K562 (cell line): ENCODE measurements around the gene DUSP28. TPM values are rescaled to one million over a fixed set of nuclear protein-coding genes. Genes with fewer than 3 reads are reported as not detected.

Experiments
- ATAC-seq: fragments of 200-7000 bp; cut with Tn5 transposase; 3 replicates; pipeline ENCODE4 v1.9.1; 2020; ENCODE audit warnings: moderate library complexity
- BruUV-seq: library from RNA; stranded (reverse); fragments of 400-500 nt; replicated peaks from 2 replicates; lab custom pipeline; 2021; lab: Mats Ljungman, UMichigan
- CTCF ChIA-PET: fragments of 300-600 bp; formaldehyde crosslinking; extraction: SDS; loops from one replicate; lab custom pipeline; 2021; ENCODE audit warnings: low intra/inter-chr PET ratio; lab: Yijun Ruan, JAX
- POLR2A ChIA-PET: fragments of 300-600, 350-650 bp; sonication (Branson Sonifier 250); formaldehyde crosslinking; extraction: SDS; loops from one replicate; lab custom pipeline; 2021; ENCODE audit warnings: antibody characterized with exemption, inconsistent platforms; lab: Yijun Ruan, JAX
- DNase-seq, 4 experiments: peaks; one replicate each; pipeline versions ENCODE4 v3.0.0 to v3.0.0-alpha.2; 2011 to 2018; ENCODE audit warnings: low spot score in 3 of 4, mixed read lengths in 3 of 4; ENCODE audit errors: extremely low read depth in 1 of 4
- FAIRE-seq: peaks from 2 replicates; lab custom pipeline; 2011; peaks lifted over from hg19 to GRCh38; lab: Jason Lieb, UNC
- H2AFZ ChIP-seq: 2 replicates; pipeline ENCODE4 v1.6.0; 2011; ENCODE audit warnings: low read depth, low read length, control low read depth, inconsistent platforms
- H3K27ac ChIP-seq: fragments of 200-600 bp; 3 replicates; pipeline ENCODE4 v1.8.0; 2011; ENCODE audit warnings: low read depth, mild to moderate bottlenecking, control low read depth, inconsistent platforms, low read length, moderate library complexity, mixed read lengths; ENCODE audit errors: extremely low read depth
- H3K27me3 ChIP-seq, 2 experiments: fragments of 300-600 bp in 1 of 2; 2 replicates in 1 of 2; 3 replicates in 1 of 2; pipeline versions ENCODE4 v1.6.0 to v1.8.0; 2011; ENCODE audit warnings: inconsistent platforms in 2 of 2, low read length in 2 of 2, mild to moderate bottlenecking in 1 of 2, mixed read lengths in 1 of 2, moderate library complexity in 1 of 2; ENCODE audit not compliant: control insufficient read depth in 2 of 2, insufficient read depth in 2 of 2
- H3K36me3 ChIP-seq: fragments of 300-600 bp; 3 replicates; pipeline ENCODE4 v1.8.0; 2011; ENCODE audit warnings: mild to moderate bottlenecking, low read length, inconsistent platforms; ENCODE audit not compliant: control insufficient read depth, insufficient read depth
- H3K4me1 ChIP-seq, 2 experiments: fragments of 200-600 bp in 1 of 2; replicated peaks in 1 of 2; 2 replicates in 1 of 2; 3 replicates in 1 of 2; pipeline versions ENCODE4 v1.5.1 to v1.8.0; 2011; ENCODE audit warnings: inconsistent platforms in 2 of 2, low read length in 2 of 2, mild to moderate bottlenecking in 1 of 2, mixed read lengths in 1 of 2, moderate library complexity in 1 of 2; ENCODE audit not compliant: control insufficient read depth in 2 of 2, insufficient read depth in 2 of 2
- H3K4me2 ChIP-seq: 2 replicates; pipeline ENCODE4 v1.6.1; 2011; ENCODE audit warnings: low read length, control low read depth, inconsistent platforms, mixed read lengths; ENCODE audit not compliant: insufficient read depth
- H3K4me3 ChIP-seq: fragments of 200-600 bp; sonication (generic), shearing (Covaris generic); 2 replicates; pipeline ENCODE4 v1.5.1; 2016; ENCODE audit warnings: control low read depth, inconsistent platforms
- H3K79me2 ChIP-seq: fragments of 200-600 bp; 3 replicates; pipeline ENCODE4 v1.8.0; 2011; ENCODE audit warnings: low read length, inconsistent platforms; ENCODE audit not compliant: control insufficient read depth, insufficient read depth
- H3K9ac ChIP-seq, 2 experiments: 2 replicates each; pipeline versions ENCODE4 v1.6.0 to v1.6.1; 2011; ENCODE audit warnings: low read depth in 2 of 2, low read length in 2 of 2, control low read depth in 1 of 2, inconsistent platforms in 1 of 2, mild to moderate bottlenecking in 1 of 2, mixed read lengths in 1 of 2; ENCODE audit not compliant: insufficient read depth in 1 of 2
- H3K9me1 ChIP-seq: one replicate; pipeline ENCODE4 v1.6.0; 2011; ENCODE audit warnings: inconsistent platforms, mild to moderate bottlenecking, low read length, moderate library complexity; ENCODE audit not compliant: control insufficient read depth, insufficient read depth
- H3K9me3 ChIP-seq: replicated peaks from 2 replicates; pipeline ENCODE4 v1.5.1; 2011; ENCODE audit warnings: low read depth, low read length, inconsistent platforms; ENCODE audit not compliant: control insufficient read depth, insufficient read depth
- H4K20me1 ChIP-seq: replicated peaks from 2 replicates; pipeline ENCODE4 v1.6.1; 2011; ENCODE audit warnings: low read length, inconsistent platforms, mixed read lengths; ENCODE audit not compliant: control insufficient read depth, insufficient read depth
- GABPA ChIP-seq: fragments of 200-800 bp; sonication (Bioruptor generic); conservative IDR thresholded peaks from 2 replicates; pipeline ENCODE4 v1.6.1; 2016; ENCODE audit warnings: low read depth, missing genetic modification characterization, missing compliant biosample characterization
- GABPB1 ChIP-seq: sonication (generic); formaldehyde crosslinking; IDR thresholded peaks from 2 replicates; pipeline ENCODE4 v1.8.0; 2022; ENCODE audit warnings: mild to moderate bottlenecking, missing genetic modification reagents
- NONO ChIP-seq, 2 experiments: fragments of 200-400 bp in 1 of 2; fragments of 450-650 bp in 1 of 2; formaldehyde crosslinking in 1 of 2; IDR thresholded peaks; 2 replicates each; pipeline ENCODE4 v1.6.1; 2017; ENCODE audit warnings: low read depth in 2 of 2, mild to moderate bottlenecking in 2 of 2, moderate library complexity in 2 of 2, low read length in 1 of 2
- RBFOX2 ChIP-seq: fragments of 200-400 bp; formaldehyde crosslinking; IDR thresholded peaks from 2 replicates; pipeline ENCODE4 v1.6.1; 2017; ENCODE audit warnings: low read depth, mild to moderate bottlenecking, low read length, moderate library complexity
- SIRT6 ChIP-seq: IDR thresholded peaks from one replicate; pipeline ENCODE4 v1.6.1; 2012; ENCODE audit warnings: low read depth, mild to moderate bottlenecking, control low read depth, inconsistent platforms, low read length, moderate library complexity
- ZNF354B ChIP-seq: fragments of 250-450 bp; sonication (Bioruptor Pico); IDR thresholded peaks from 2 replicates; pipeline ENCODE4 v1.4.0; 2020
- WGBS: fragments of 100-300 bp; shearing (Covaris generic); methylation state at CpG from one replicate; pipeline ENCODE4 v1.1.6; 2016; ENCODE audit warnings: low coverage, mixed read lengths; ENCODE audit not compliant: insufficient coverage; ENCODE audit errors: missing lambda C conversion rate; 5-methylcytosine and 5-hydroxymethylcytosine counted together
- in situ Hi-C: fragments of 300-500 bp; cut with MboI; formaldehyde crosslinking; loops from 4 replicates; pipeline ENCODE4 v1.15.0; 2018; ENCODE audit warnings: inconsistent platforms, mixed read lengths
- intact Hi-C: fragments of 100-400 bp; cut with micrococcal nuclease; formaldehyde crosslinking; loops from 2 replicates; pipeline ENCODE4 v1.14.2; 2022
- polyA plus RNA-seq, 8 experiments: library from polyadenylated mRNA; depleted of rRNA in 4 of 8; stranded (reverse) in 5 of 8; unstranded in 3 of 8; fragments of >200 nt; fragmentation: Nextera tagmentation in 2 of 8; fragmentation: Illumina TruSeq in 1 of 8; extraction: Ambion mirVana in 2 of 8; extraction: Trizol in 1 of 8; gene quantifications; 2 replicates each; pipeline versions ENCODE4 v1.2.1 to v1.2.3, GENCODE V29; 2011 to 2014; ENCODE audit warnings: inconsistent platforms in 1 of 8, missing spikeins in 1 of 8
- total RNA-seq, 7 experiments: library from RNA; depleted of rRNA in 6 of 7; stranded (reverse); fragments of >200 nt in 6 of 7; fragmentation: Illumina TruSeq in 2 of 7; extraction: Trizol in 2 of 7; gene quantifications; 2 replicates each; pipeline versions ENCODE4 v1.2.1 to v1.2.3, GENCODE V29; 2011 to 2021; ENCODE audit warnings: low replicate concordance in 1 of 7
- TF ChIP-seq, protein P1 (sequence below): fragments of 200-800 bp; sonication (Bioruptor generic); IDR thresholded peaks from 2 replicates; pipeline ENCODE4 v1.6.1; 2017; ENCODE audit warnings: missing genetic modification characterization, missing compliant biosample characterization
- TF ChIP-seq, protein P2 (sequence below), 2 experiments: fragments of 450-650 bp in 1 of 2; sonication (generic) in 1 of 2; formaldehyde crosslinking in 1 of 2; IDR thresholded peaks; 2 replicates each; pipeline versions ENCODE4 v1.7.1 to v1.9.0; 2016 to 2022; ENCODE audit warnings: inconsistent platforms in 1 of 2, mild to moderate bottlenecking in 1 of 2, missing genetic modification reagents in 1 of 2

Gene DUSP28
- total and polyA plus RNA-seq, 9 of the 15 experiments (the other 6 are each of a cell fraction or from before 2014, with no cell fraction given): 2.8 to 8.1 (median 4.2) TPM

DNA sequence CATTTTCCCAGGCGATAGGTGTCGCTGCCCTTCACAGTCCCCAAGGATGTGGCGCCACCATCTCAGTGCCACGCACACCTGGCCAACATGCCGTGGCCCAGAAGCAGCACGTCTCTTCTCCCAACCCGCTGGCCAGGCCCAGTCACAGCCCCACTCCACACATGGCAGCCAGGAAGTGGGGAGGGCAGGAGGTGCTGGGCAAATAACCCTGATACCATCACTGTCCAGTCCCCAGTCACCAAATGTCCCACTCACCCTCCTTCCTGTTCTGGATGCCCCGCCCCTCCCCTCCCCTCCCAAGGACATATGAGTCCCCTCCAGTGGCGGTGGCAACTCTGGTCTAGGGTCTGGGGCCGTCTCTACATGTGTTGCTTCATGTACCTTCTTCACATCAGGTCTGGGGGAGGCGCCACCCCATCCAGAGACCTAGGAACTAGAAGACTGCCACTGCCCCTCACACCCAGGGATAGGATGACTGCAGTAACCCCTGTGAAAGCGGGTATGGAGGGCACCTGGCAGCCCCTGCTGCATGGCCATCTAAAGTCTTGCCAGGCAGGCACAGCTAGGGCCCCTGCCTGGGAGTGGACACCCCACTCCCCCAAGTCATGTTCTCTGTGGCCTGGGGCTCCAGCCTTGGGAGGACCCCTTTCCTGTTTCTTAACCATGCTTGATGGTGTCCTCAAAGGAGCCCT, 19.1 kb downstream of the DUSP28 start:
- no TSS peak for BruUV-seq
- POLR2A ChIA-PET: interaction anchor here (0.9 to 2.4 kb wide), 5 partner anchors 7 to 42 kb away, joined by 3 to 8 read pairs (median 8); partner anchors contain the start of gene RNPEPL1
- intact Hi-C loops: no loop called here
- H3K27me3 ChIP-seq: no peaks in the 10 kb centered on the region
- no peak overlapping the region for H2AFZ ChIP-seq
- H3K4me2 ChIP-seq: 0 out of 2 replicates have a peak overlapping the region, but pooled peaks have one; percentile 54
- peaks cover 36 to 40% of the 10 kb centered on the region in 2 experiments for H3K4me1 ChIP-seq
- H3K9ac ChIP-seq: peak overlapping the region; percentile 41 to 77; a peak in 3 of 4 replicates
- peaks cover 8% of the 10 kb centered on the region for H3K9me1 ChIP-seq
- no peaks in the 10 kb centered on the region; the same call in 1 of the 2 replicates for H4K20me1 ChIP-seq
- H3K79me2 ChIP-seq: peaks cover 28% of the 10 kb centered on the region
- DNase-seq: peak in 3 of 4 experiments; percentile 31 to 49 (median 43)
- peaks cover 38% of the 10 kb centered on the region; the same call in 2 of the 3 replicates for H3K36me3 ChIP-seq
- CTCF ChIA-PET: no interaction called here
- ATAC-seq: peak; percentile 43
- no peaks in the 10 kb centered on the region for H3K9me3 ChIP-seq
- 92% methylated on average over 4 of the region's 12 CpGs for WGBS
- in situ Hi-C loops: no loop called here
- H3K27ac ChIP-seq: peak overlapping the region; percentile 45; the same call in 2 of the 3 replicates
- FAIRE-seq: no peak
- no peak overlapping the region for H3K4me3 ChIP-seq
- TF ChIP-seq SIRT6: no peak
- TF ChIP-seq GABPB1 (CRISPR knock-in tag): peak; percentile 73; the same call in 1 of the 2 replicates
- no peak for TF ChIP-seq NONO (IDR thresholded peaks at IDR 0.05; ENCODE audit: low read depth in 2 of 2, low read length in 1 of 2)
- TF ChIP-seq, protein P1, sequence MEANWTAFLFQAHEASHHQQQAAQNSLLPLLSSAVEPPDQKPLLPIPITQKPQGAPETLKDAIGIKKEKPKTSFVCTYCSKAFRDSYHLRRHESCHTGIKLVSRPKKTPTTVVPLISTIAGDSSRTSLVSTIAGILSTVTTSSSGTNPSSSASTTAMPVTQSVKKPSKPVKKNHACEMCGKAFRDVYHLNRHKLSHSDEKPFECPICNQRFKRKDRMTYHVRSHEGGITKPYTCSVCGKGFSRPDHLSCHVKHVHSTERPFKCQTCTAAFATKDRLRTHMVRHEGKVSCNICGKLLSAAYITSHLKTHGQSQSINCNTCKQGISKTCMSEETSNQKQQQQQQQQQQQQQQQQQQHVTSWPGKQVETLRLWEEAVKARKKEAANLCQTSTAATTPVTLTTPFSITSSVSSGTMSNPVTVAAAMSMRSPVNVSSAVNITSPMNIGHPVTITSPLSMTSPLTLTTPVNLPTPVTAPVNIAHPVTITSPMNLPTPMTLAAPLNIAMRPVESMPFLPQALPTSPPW: peak; percentile 17; the same call in 1 of the 2 replicates
- TF ChIP-seq ZNF354B (CRISPR knock-in tag): no peak
- peak; percentile 61 for TF ChIP-seq GABPA
- TF ChIP-seq, protein P2, sequence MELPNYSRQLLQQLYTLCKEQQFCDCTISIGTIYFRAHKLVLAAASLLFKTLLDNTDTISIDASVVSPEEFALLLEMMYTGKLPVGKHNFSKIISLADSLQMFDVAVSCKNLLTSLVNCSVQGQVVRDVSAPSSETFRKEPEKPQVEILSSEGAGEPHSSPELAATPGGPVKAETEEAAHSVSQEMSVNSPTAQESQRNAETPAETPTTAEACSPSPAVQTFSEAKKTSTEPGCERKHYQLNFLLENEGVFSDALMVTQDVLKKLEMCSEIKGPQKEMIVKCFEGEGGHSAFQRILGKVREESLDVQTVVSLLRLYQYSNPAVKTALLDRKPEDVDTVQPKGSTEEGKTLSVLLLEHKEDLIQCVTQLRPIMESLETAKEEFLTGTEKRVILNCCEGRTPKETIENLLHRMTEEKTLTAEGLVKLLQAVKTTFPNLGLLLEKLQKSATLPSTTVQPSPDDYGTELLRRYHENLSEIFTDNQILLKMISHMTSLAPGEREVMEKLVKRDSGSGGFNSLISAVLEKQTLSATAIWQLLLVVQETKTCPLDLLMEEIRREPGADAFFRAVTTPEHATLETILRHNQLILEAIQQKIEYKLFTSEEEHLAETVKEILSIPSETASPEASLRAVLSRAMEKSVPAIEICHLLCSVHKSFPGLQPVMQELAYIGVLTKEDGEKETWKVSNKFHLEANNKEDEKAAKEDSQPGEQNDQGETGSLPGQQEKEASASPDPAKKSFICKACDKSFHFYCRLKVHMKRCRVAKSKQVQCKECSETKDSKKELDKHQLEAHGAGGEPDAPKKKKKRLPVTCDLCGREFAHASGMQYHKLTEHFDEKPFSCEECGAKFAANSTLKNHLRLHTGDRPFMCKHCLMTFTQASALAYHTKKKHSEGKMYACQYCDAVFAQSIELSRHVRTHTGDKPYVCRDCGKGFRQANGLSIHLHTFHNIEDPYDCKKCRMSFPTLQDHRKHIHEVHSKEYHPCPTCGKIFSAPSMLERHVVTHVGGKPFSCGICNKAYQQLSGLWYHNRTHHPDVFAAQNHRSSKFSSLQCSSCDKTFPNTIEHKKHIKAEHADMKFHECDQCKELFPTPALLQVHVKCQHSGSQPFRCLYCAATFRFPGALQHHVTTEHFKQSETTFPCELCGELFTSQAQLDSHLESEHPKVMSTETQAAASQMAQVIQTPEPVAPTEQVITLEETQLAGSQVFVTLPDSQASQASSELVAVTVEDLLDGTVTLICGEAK (IDR thresholded peaks at IDR 0.05): peak; percentile 56
- TF ChIP-seq, protein P2 (CRISPR knock-in tag; IDR thresholded peaks at IDR 0.05): no peak
- 0 out of 2 replicates have a peak, but pooled peaks have one; percentile 18 for TF ChIP-seq RBFOX2
